T-helper 17 cell (primary cell): ENCODE data around the gene C2orf15. TPM values are rescaled to one million over a fixed set of nuclear protein-coding genes. Genes with fewer than 3 reads are reported as not detected.

Experiments
- ATAC-seq: fragments of 150-1000 bp; cut with Tn5 transposase; 2 replicates; pipeline ENCODE4 v1.10.0; 2021; ENCODE audit warnings: mild to moderate bottlenecking, moderate library complexity
- DNase-seq, 3 donors: peaks; one replicate each; pipeline versions ENCODE4 v3.0.0 to v3.0.0-alpha.2; 2020 to 2021
- H3K9me3 ChIP-seq: one replicate; pipeline ENCODE4 v1.7.0; 2013; ENCODE audit warnings: low read length, mild to moderate bottlenecking; ENCODE audit not compliant: control insufficient read depth, poor library complexity, severe bottlenecking
- H3K27ac Mint-ChIP-seq: one replicate; pipeline ENCODE4 v1.8.0; 2022; ENCODE audit warnings: mild to moderate bottlenecking, moderate library complexity, mixed read lengths
- H3K27me3 Mint-ChIP-seq: one replicate; pipeline ENCODE4 v1.8.0; 2022; ENCODE audit warnings: mixed read lengths
- H3K36me3 Mint-ChIP-seq: one replicate; pipeline ENCODE4 v1.8.0; 2022; ENCODE audit warnings: low read depth, mixed read lengths
- H3K4me1 Mint-ChIP-seq: one replicate; pipeline ENCODE4 v1.8.0; 2022; ENCODE audit warnings: mild to moderate bottlenecking, mixed read lengths
- H3K4me3 Mint-ChIP-seq: one replicate; pipeline ENCODE4 v1.8.0; 2022; ENCODE audit warnings: mild to moderate bottlenecking, moderate library complexity, mixed read lengths
- total RNA-seq, 4 donors: library from RNA in 2 of 4; stranded (reverse) in 2 of 4; gene quantifications; one replicate each; pipeline ENCODE4 v1.2.3 and lab custom pipeline; 2022 to 2026

Gene C2orf15
- total RNA-seq, 2 donors from 2014 or later: 2.4 to 2.7 TPM

GRCh38 chr2:99150706-99151105 lies 9.2 kb downstream of the C2orf15 start:
- Mint-ChIP-seq H3K4me3 (no peak overlapping the region), H3K4me1 (peaks cover 15% of the 10 kb centered on the region), H3K27me3 (no peaks in the 10 kb centered on the region), H3K36me3 (peaks cover 6% of the 10 kb centered on the region), H3K27ac (no peak overlapping the region)
- DNase-seq: no peak
- H3K9me3 ChIP-seq: no peaks in the 10 kb centered on the region
- no peak for ATAC-seq

- DNase-seq (no peak), ATAC-seq (no peak)
- Mint-ChIP-seq H3K36me3 (peaks cover 9% of the 10 kb centered on the region), H3K27me3 (no peaks in the 10 kb centered on the region), H3K4me3 (no peak overlapping the region), H3K4me1 (peaks cover 28% of the 10 kb centered on the region), H3K27ac (no peak overlapping the region)
- no peaks in the 10 kb centered on the region for H3K9me3 ChIP-seq
Observed at GRCh38 chr2:99152199-99152895, 10.8 kb downstream of the C2orf15 start.

GRCh38 chr2:99153921-99154604 lies 12.6 kb downstream of the C2orf15 start:
- peaks cover 36% of the 10 kb centered on the region for H3K4me1 Mint-ChIP-seq
- no peaks in the 10 kb centered on the region for H3K27me3 Mint-ChIP-seq
- peaks cover 13% of the 10 kb centered on the region for H3K36me3 Mint-ChIP-seq
- no peak for ATAC-seq
- H3K4me3 Mint-ChIP-seq: peak overlapping the region; percentile 100
- no peak overlapping the region for H3K27ac Mint-ChIP-seq
- H3K9me3 ChIP-seq: no peaks in the 10 kb centered on the region
- no peak for DNase-seq

- H3K4me1 Mint-ChIP-seq: peaks cover 40% of the 10 kb centered on the region
- no peak within 1 kb of the TSS for H3K27ac Mint-ChIP-seq
- ATAC-seq (peak; percentile 93), DNase-seq (peak; percentile 78 to 87 (median 86))
- H3K36me3 Mint-ChIP-seq: peaks cover 18% of the 10 kb centered on the region
- no peaks in the 10 kb centered on the region for H3K27me3 Mint-ChIP-seq
- H3K4me3 Mint-ChIP-seq: peak within 1 kb of the TSS; percentile 100
- H3K9me3 ChIP-seq: no peaks in the 10 kb centered on the region
Observed at GRCh38 chr2:99154643-99155536, 13.4 kb downstream of the C2orf15 start, which contains the start of the genes LIPT1 and TSGA10. Gene LIPT1, plus strand, starts transcription at chr2:99154967. Its CDS starts 6,991 bp downstream, at chr2:99161958. Gene TSGA10, minus strand, starts transcription at chr2:99154942. Its CDS starts 45,503 bp downstream, at chr2:99109439.

- ATAC-seq (no peak), DNase-seq (no peak)
- H3K27ac Mint-ChIP-seq: no peak overlapping the region
- H3K9me3 ChIP-seq: no peaks in the 10 kb centered on the region
- H3K4me1 Mint-ChIP-seq: peaks cover 40% of the 10 kb centered on the region
- H3K36me3 Mint-ChIP-seq: peaks cover 18% of the 10 kb centered on the region
- H3K27me3 Mint-ChIP-seq: no peaks in the 10 kb centered on the region
- peak overlapping the region; percentile 100 for H3K4me3 Mint-ChIP-seq
Observed at GRCh38 chr2:99156891-99157290, 15.4 kb downstream of the C2orf15 start.

GRCh38 chr2:99158599-99158998 lies 17.1 kb downstream of the C2orf15 start:
- DNase-seq: no peak
- no peak for ATAC-seq
- Mint-ChIP-seq H3K27me3 (no peaks in the 10 kb centered on the region), H3K27ac (no peak overlapping the region), H3K36me3 (peaks cover 18% of the 10 kb centered on the region), H3K4me3 (no peak overlapping the region), H3K4me1 (peaks cover 40% of the 10 kb centered on the region)
- H3K9me3 ChIP-seq: no peaks in the 10 kb centered on the region

- no peaks in the 10 kb centered on the region for H3K27me3 Mint-ChIP-seq
- H3K27ac Mint-ChIP-seq: no peak overlapping the region
- peaks cover 17% of the 10 kb centered on the region for H3K36me3 Mint-ChIP-seq
- H3K9me3 ChIP-seq: no peaks in the 10 kb centered on the region
- H3K4me1 Mint-ChIP-seq: peaks cover 36% of the 10 kb centered on the region
- ATAC-seq (no peak), DNase-seq (no peak)
- H3K4me3 Mint-ChIP-seq: no peak overlapping the region
Observed at GRCh38 chr2:99159594-99159993, 18.1 kb downstream of the C2orf15 start.

- H3K9me3 ChIP-seq: no peaks in the 10 kb centered on the region
- ATAC-seq: no peak
- Mint-ChIP-seq H3K27me3 (no peaks in the 10 kb centered on the region), H3K27ac (peak overlapping the region; percentile 19), H3K4me3 (no peak overlapping the region), H3K4me1 (peaks cover 4% of the 10 kb centered on the region), H3K36me3 (peaks cover 2% of the 10 kb centered on the region)
- DNase-seq: no peak
Observed at GRCh38 chr2:99166218-99166617, 24.7 kb downstream of the C2orf15 start.

GRCh38 chr2:99169534-99169933 lies 28.0 kb downstream of the C2orf15 start:
- ATAC-seq: no peak
- Mint-ChIP-seq H3K4me3 (no peak overlapping the region), H3K4me1 (peaks cover 4% of the 10 kb centered on the region), H3K36me3 (peaks cover 2% of the 10 kb centered on the region), H3K27ac (peak overlapping the region; percentile 85), H3K27me3 (no peaks in the 10 kb centered on the region)
- no peaks in the 10 kb centered on the region for H3K9me3 ChIP-seq
- DNase-seq: no peak

- no peak for DNase-seq
- H3K27ac Mint-ChIP-seq: peak overlapping the region; percentile 85
- ATAC-seq: no peak
- no peaks in the 10 kb centered on the region for H3K27me3 Mint-ChIP-seq
- peaks cover 2% of the 10 kb centered on the region for H3K36me3 Mint-ChIP-seq
- no peak overlapping the region for H3K4me3 Mint-ChIP-seq
- peaks cover 13% of the 10 kb centered on the region for H3K4me1 Mint-ChIP-seq
- no peaks in the 10 kb centered on the region for H3K9me3 ChIP-seq
Observed at GRCh38 chr2:99171377-99172140, 30.1 kb downstream of the C2orf15 start.

GRCh38 chr2:99180755-99181623 lies 39.5 kb downstream of the C2orf15 start, which contains the start of the genes MITD1 and MRPL30:
Gene MITD1, minus strand, starts transcription at chr2:99181058. Its CDS starts 77 bp downstream, at chr2:99180981.
Gene MRPL30, plus strand, starts transcription at chr2:99181184. Its CDS starts 5,020 bp downstream, at chr2:99186204.
- peak within 1 kb of the TSS; percentile 100 for H3K4me3 Mint-ChIP-seq
- H3K9me3 ChIP-seq: no peaks in the 10 kb centered on the region
- DNase-seq (peak; percentile 75 to 85 (median 83)), ATAC-seq (peak; percentile 96)
- H3K4me1 Mint-ChIP-seq: peaks cover 41% of the 10 kb centered on the region
- H3K36me3 Mint-ChIP-seq: peaks cover 7% of the 10 kb centered on the region
- H3K27ac Mint-ChIP-seq: peak within 1 kb of the TSS; percentile 100
- no peaks in the 10 kb centered on the region for H3K27me3 Mint-ChIP-seq
